HG02870 (cell line): Measurements from ENCODE around the gene INSYN1.
"Not testable (repeated sequence)": the region's sequence is repeated elsewhere in the genome, so short reads cannot be mapped to it uniquely, and the experiment has no call there.

ENCODE experiments used
- ATAC-seq: cut with Tn5 transposase; IDR thresholded peaks from one replicate; pipeline ENCODE4 v1.9.1; 2021; ENCODE audit warnings: mild to moderate bottlenecking, moderate library complexity; ENCODE audit not compliant: unreplicated experiment

Gene INSYN1

GRCh38 chr15:73750951-73751350 is 2.2 kb downstream of the INSYN1 start:
- no peak for ATAC-seq

DNA sequence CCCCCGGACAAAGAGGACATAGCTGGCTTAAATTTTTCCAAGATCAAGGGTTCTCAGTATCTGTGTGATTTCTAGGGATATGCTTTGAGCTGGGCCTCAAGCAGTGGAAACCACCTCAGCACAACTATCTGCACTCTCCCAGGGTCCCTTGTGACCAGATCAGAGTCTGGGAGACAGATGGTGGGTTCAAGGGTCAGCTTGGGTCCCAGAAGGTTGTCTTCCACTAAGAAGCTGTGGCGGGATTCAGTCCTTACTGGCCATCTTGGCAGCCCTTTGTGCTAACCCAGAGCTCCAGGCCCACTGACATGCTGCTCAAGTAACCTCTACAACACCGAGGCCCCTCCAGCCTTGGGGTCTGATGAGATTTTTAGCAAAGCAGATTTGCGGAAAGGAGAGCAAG is 2.7 kb downstream of the INSYN1 start:
- ATAC-seq, result no peak

- no peak for ATAC-seq
These were observed 3.2 kb downstream of the INSYN1 start for GRCh38 chr15:73749971-73750370.

GRCh38 chr15:73749533-73749932 is 3.6 kb downstream of the INSYN1 start:
- no peak for ATAC-seq

- ATAC-seq, result no peak
These were observed 4.4 kb downstream of the INSYN1 start for GRCh38 chr15:73748730-73749129.

DNA sequence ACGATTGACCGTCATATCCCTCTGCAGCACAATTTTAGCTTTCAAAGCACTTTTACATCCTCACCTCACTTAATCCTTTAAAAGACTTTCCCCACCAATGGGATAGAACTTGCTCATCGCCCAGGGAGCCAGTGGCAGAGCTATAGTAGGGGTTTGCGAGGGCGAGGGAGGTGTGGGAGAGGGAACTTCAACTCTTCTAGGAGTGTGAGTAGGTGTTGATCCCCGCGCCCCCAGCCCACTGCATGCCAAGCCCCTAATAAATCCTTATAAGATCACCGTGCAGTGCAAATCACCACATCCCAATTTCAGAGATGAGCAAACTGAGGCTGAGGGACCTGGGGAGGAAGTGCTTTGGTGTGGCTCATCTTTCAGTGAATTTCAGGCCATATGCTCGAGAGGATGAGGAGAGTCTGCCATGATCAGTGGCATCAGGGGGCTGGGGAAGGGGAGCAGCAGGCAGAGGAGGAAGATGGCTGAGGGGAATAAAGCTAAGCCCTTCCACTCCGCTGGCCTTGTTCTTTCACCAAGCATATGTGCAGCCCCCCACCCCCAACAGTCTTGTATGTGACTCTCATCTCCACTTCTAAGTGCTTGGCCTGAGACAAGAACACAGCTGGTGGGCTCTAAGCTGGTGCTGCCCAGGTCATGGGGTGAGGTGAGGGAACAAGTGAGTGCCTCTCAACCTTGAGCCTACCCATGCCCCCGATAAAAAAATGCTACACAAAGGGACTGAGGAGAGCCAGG is 5.1 kb downstream of the INSYN1 start:
- no peak for ATAC-seq

GRCh38 chr15:73746883-73747282 is 6.3 kb downstream of the INSYN1 start:
- ATAC-seq, result no peak

DNA sequence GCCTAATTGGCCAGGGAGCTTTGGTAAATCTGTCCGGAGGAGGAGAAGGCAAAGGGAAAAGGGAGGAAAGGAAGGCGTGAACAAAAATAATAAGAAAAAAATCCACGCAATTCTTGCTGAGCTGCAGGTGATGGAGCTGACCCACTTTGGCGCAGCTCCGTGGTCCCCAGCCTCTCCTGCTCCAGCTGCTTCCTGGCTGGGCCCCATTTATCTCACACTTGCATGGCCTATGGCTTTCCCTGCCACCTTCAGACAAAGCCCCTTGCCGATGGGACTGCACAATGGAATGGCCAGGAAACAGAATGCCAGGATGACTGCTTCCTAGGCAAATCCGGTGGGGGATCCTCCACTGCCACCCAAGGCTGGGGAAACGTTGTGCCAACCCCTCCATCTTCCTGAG is 6.9 kb downstream of the INSYN1 start:
- no peak for ATAC-seq

- no peak for ATAC-seq
These were observed 8.1 kb downstream of the INSYN1 start for GRCh38 chr15:73745073-73745472.

GRCh38 chr15:73744293-73744692 is 8.9 kb downstream of the INSYN1 start:
- ATAC-seq, result no peak

DNA sequence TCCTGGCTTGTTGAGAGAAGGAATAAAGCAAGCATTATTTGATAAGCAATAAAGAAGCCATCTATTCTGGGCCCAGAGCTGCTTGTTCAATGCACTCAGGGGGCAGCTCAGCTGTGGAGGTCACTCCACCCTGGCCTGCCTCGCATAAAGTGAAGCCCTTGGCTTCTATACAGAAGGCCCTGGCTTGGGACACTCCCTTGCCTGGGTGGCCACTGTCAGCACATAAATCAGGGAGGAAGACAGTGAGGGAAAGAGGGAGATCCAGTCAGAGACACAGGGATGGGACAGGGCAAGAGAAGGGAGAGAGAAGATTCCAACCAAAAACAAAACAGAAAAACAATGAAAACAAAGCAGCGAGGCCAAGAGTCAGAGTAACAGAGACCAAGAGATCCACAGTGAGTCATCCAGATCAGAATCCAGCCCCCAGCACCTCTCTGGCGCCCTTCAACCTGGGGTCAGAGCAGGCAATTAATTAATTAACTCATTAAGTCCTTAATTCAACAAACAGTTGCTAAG is 11.8 kb downstream of the INSYN1 start:
- ATAC-seq, result no peak

GRCh38 chr15:73740152-73741048 is 12.8 kb downstream of the INSYN1 start:
- no peak for ATAC-seq

- no peak for ATAC-seq
These were observed 15.6 kb downstream of the INSYN1 start for GRCh38 chr15:73737535-73737934.

DNA sequence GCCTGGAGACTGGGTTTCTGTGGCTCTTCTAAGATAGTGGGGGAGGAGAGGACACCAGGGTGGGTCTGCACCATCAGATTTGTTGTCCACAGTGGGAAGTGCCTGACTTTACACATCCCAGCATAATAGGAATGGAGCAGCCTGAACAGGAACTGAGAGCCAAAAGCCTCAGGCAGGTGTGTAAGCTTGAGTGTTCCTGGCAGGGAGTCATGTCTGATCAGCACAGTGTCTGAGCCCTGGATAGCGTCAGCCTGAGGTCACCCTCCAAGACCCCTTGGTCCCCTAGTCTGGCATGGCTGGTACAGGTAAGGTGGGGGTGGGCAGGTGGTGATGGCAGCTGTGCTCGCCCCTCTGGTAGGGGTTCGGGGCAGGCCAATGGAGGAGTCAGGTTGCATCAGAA is 20.2 kb downstream of the INSYN1 start:
- no peak for ATAC-seq

GRCh38 chr15:73732051-73732450 is 21.1 kb downstream of the INSYN1 start:
- not testable (repeated sequence) for ATAC-seq

- ATAC-seq, result no peak
These were observed 25.7 kb downstream of the INSYN1 start for GRCh38 chr15:73727330-73727976.

- ATAC-seq, result no peak
These were observed 28.9 kb downstream of the INSYN1 start for GRCh38 chr15:73724212-73724611.

- ATAC-seq, result no peak
These were observed 30.0 kb downstream of the INSYN1 start for GRCh38 chr15:73723191-73723590.

GRCh38 chr15:73722425-73722824 is 30.7 kb downstream of the INSYN1 start:
- ATAC-seq, result no peak

DNA sequence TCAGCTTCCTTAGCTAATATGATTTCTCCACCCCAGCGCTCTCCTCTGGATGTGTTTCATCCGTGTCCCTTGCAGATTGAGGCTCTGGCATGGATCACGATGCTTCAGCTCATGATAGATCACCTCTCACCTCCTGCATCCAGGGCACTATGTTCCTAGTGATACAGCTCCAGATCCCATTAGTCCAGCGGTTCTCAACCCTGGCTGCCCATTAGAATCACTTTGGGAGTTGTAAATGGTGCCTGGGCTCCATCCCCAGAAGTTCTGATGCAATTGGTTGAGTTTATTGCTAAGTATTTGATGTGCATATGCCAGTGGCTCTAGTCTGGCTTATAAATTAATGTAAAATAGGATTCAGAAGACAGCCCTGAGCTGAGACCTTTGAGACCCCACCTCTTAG is 34.5 kb downstream of the INSYN1 start:
- no peak for ATAC-seq

DNA sequence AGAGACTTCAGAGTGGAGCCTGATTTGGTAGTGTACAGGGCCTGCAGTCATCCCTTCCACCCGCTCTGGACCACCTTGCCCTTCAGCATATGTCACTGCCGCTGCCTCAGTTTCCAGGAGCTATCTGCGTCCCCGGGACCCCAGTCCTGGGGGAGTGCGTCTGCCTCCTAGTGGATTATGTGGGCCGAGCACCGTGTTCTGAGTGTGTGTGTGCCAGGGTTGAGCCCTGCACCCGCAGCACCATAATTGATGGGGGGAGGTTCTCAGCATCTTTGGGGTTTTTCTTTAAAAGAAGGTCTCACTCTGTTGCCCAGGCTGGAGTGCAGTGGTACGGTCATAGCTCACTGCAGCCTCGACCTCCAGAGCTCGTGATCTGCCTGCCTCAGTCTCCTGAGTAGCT is 35.3 kb downstream of the INSYN1 start:
- ATAC-seq, result no peak
